K562 (cell line): ENCODE data around the gene DARS2. TPM values are rescaled to one million over a fixed set of nuclear protein-coding genes. Genes with fewer than 3 reads are reported as not detected.

Source experiments
- ARID2 ChIP-seq: fragments of 450-650 bp; IDR thresholded peaks from 2 replicates; pipeline ENCODE4 v1.6.1; 2017; ENCODE audit warnings: antibody characterized with exemption, mild to moderate bottlenecking
- COPS2 ChIP-seq: fragments of 450-650 bp; conservative IDR thresholded peaks from 2 replicates; pipeline ENCODE4 v1.6.1; 2016; ENCODE audit warnings: mild to moderate bottlenecking, moderate library complexity
- CREB3L1 ChIP-seq: fragments of 450-650 bp; IDR thresholded peaks from 2 replicates; pipeline ENCODE4 v1.6.1; 2014; ENCODE audit warnings: low read depth, mild to moderate bottlenecking, moderate library complexity, borderline replicate concordance
- DDX20 ChIP-seq: fragments of 450-650 bp; IDR thresholded peaks from 2 replicates; pipeline ENCODE4 v1.6.1; 2016; ENCODE audit warnings: missing genetic modification characterization, low read depth, mild to moderate bottlenecking, missing compliant biosample characterization, moderate library complexity
- HDAC2 ChIP-seq: fragments of 450-650 bp; IDR thresholded peaks from 2 replicates; pipeline ENCODE4 v1.6.1; 2016; ENCODE audit warnings: mild to moderate bottlenecking
- ILF3 ChIP-seq: fragments of 450-650 bp; IDR thresholded peaks from 2 replicates; pipeline ENCODE4 v1.6.1; 2018; ENCODE audit warnings: antibody characterized with exemption, mild to moderate bottlenecking, moderate library complexity, borderline replicate concordance
- NFATC3 ChIP-seq: fragments of 450-650 bp; IDR thresholded peaks from 2 replicates; pipeline ENCODE4 v1.6.1; 2017; ENCODE audit warnings: mild to moderate bottlenecking
- RCOR1 ChIP-seq, 2 experiments: IDR thresholded peaks; 2 replicates each; pipeline ENCODE4 v1.6.1; 2012; ENCODE audit warnings: low read depth in 2 of 2, low read length in 2 of 2, borderline replicate concordance in 1 of 2, improper control_type of control experiment in 1 of 2
- TEAD1 ChIP-seq, 2 experiments: fragments of 450-650 bp in 1 of 2; sonication (generic) in 1 of 2; formaldehyde crosslinking; IDR thresholded peaks; 2 replicates each; pipeline versions ENCODE4 v1.4.0 to v1.8.0; 2020 to 2022; ENCODE audit warnings: mild to moderate bottlenecking in 2 of 2, missing genetic modification reagents in 1 of 2
- ZNF143 ChIP-seq: sonication (generic); formaldehyde crosslinking; IDR thresholded peaks from 2 replicates; pipeline ENCODE4 v1.9.0; 2022; ENCODE audit warnings: mild to moderate bottlenecking, missing genetic modification reagents
- ZNF318 ChIP-seq, 2 experiments: fragments of 450-650 bp; IDR thresholded peaks; 2 replicates each; pipeline ENCODE4 v1.6.1; 2016; ENCODE audit warnings: mild to moderate bottlenecking in 2 of 2, borderline replicate concordance in 1 of 2, low read depth in 1 of 2, moderate library complexity in 1 of 2
- ZNF609 ChIP-seq: sonication (generic); formaldehyde crosslinking; IDR thresholded peaks from 2 replicates; pipeline ENCODE4 v1.8.1; 2023; ENCODE audit warnings: missing genetic modification reagents, mild to moderate bottlenecking, borderline replicate concordance
- ZSCAN32 ChIP-seq: fragments of 450-650 bp; formaldehyde crosslinking; IDR thresholded peaks from 2 replicates; pipeline ENCODE4 v1.4.0; 2020; ENCODE audit warnings: mild to moderate bottlenecking, moderate library complexity
- polyA plus RNA-seq, 8 experiments: library from polyadenylated mRNA; depleted of rRNA in 4 of 8; stranded (reverse) in 5 of 8; unstranded in 3 of 8; fragments of >200 nt; fragmentation: Nextera tagmentation in 2 of 8; fragmentation: Illumina TruSeq in 1 of 8; extraction: Ambion mirVana in 2 of 8; extraction: Trizol in 1 of 8; gene quantifications; 2 replicates each; pipeline versions ENCODE4 v1.2.1 to v1.2.3, GENCODE V29; 2011 to 2014; ENCODE audit warnings: inconsistent platforms in 1 of 8, missing spikeins in 1 of 8
- total RNA-seq, 7 experiments: library from RNA; depleted of rRNA in 6 of 7; stranded (reverse); fragments of >200 nt in 6 of 7; fragmentation: Illumina TruSeq in 2 of 7; extraction: Trizol in 2 of 7; gene quantifications; 2 replicates each; pipeline versions ENCODE4 v1.2.1 to v1.2.3, GENCODE V29; 2011 to 2021; ENCODE audit warnings: low replicate concordance in 1 of 7

Gene DARS2
- total and polyA plus RNA-seq, 9 of the 15 experiments (the other 6 are each of a cell fraction or from before 2014, with no cell fraction given) = 36.4 to 96.7 (median 68.6) TPM

- TF ChIP-seq DDX20 (tag) (no peak), COPS2 (no peak), TEAD1 (CRISPR knock-in tag; IDR thresholded peaks at IDR 0.05) (peak; percentile 48 to 80; a peak in 2 of 4 replicates), ILF3 (peak; percentile 93; the same call in 1 of the 2 replicates), ZNF609 (CRISPR knock-in tag) (no peak; the same call in none of the 2 replicates), HDAC2 (no peak), ZNF143 (CRISPR knock-in tag) (peak; percentile 53; the same call in 1 of the 2 replicates), NFATC3 (no peak), ZSCAN32 (CRISPR knock-in tag) (no peak; the same call in 1 of the 2 replicates), CREB3L1 (peak; percentile 51; the same call in 1 of the 2 replicates), RCOR1 (IDR thresholded peaks at IDR 0.05; ENCODE audit: borderline replicate concordance in 1 of 2, low read depth in 2 of 2, low read length in 2 of 2) (peak in 1 of 2 experiments; percentile 58; a peak in 1 of 4 replicates), ARID2 (0 out of 2 replicates have a peak, but pooled peaks have one; percentile 33), ZNF318 (IDR thresholded peaks at IDR 0.05; ENCODE audit: borderline replicate concordance in 1 of 2, low read depth in 1 of 2) (peak in 1 of 2 experiments; percentile 77; a peak in 2 of 4 replicates)
Observed at GRCh38 chr1:173867753-173868265, 43.3 kb downstream of the DARS2 start, which contains the start of gene GAS5 (continued).
